Activated CD4-positive, CD25-positive, alpha-beta regulatory T cell (primary cell): ENCODE measurements around the gene GM2A.
"Not testable (repeated sequence)": the region's sequence is repeated elsewhere in the genome, so short reads cannot be mapped to it uniquely, and the experiment has no call there.

ENCODE experiments used
- DNase-seq, 4 experiments: peaks; one replicate each; lab custom pipeline; 2025; lab: John Stamatoyannopoulos, UW

Gene GM2A

GRCh38 chr5:151253605-151253950 is 593 bp downstream of the GM2A start:
- no peak for DNase-seq

GRCh38 chr5:151254556-151254955 is 1.6 kb downstream of the GM2A start:
- no peak for DNase-seq

GRCh38 chr5:151254990-151255389 is 2.0 kb downstream of the GM2A start:
- DNase-seq, result not testable (repeated sequence)

- DNase-seq, result no peak
Observed at GRCh38 chr5:151255621-151256286, 2.8 kb downstream of the GM2A start.

- DNase-seq, result no peak
Observed at GRCh38 chr5:151257731-151258181, 4.8 kb downstream of the GM2A start.

- no peak for DNase-seq
Observed at GRCh38 chr5:151258201-151258611, 5.2 kb downstream of the GM2A start.

- DNase-seq, result no peak
Observed at GRCh38 chr5:151258816-151259215, 5.8 kb downstream of the GM2A start.

- no peak for DNase-seq
Observed at GRCh38 chr5:151259931-151260330, 6.9 kb downstream of the GM2A start.

- DNase-seq, result no peak
Observed at GRCh38 chr5:151262532-151262931, 9.5 kb downstream of the GM2A start.

GRCh38 chr5:151264113-151264512 is 11.1 kb downstream of the GM2A start:
- DNase-seq, result no peak

GRCh38 chr5:151267491-151268260 is 14.7 kb downstream of the GM2A start:
- no peak for DNase-seq

GRCh38 chr5:151270599-151270998 is 17.6 kb downstream of the GM2A start:
- DNase-seq, result no peak

GRCh38 chr5:151271336-151271735 is 18.4 kb downstream of the GM2A start:
- DNase-seq, result no peak

GRCh38 chr5:151274666-151275065 is 21.7 kb downstream of the GM2A start:
- no peak for DNase-seq

- DNase-seq, result no peak
Observed at GRCh38 chr5:151275803-151276202, 22.8 kb downstream of the GM2A start.

GRCh38 chr5:151278845-151279244 is 25.9 kb downstream of the GM2A start:
- DNase-seq, result no peak

GRCh38 chr5:151280443-151280842 is 27.5 kb downstream of the GM2A start:
- DNase-seq, result no peak

- no peak for DNase-seq
Observed at GRCh38 chr5:151281001-151281639, 28.1 kb downstream of the GM2A start.

- DNase-seq, result no peak
Observed at GRCh38 chr5:151283120-151283825, 30.3 kb downstream of the GM2A start.

- DNase-seq, result no peak
Observed at GRCh38 chr5:151284392-151284967, 31.5 kb downstream of the GM2A start.

GRCh38 chr5:151285683-151286082 is 32.7 kb downstream of the GM2A start:
- no peak for DNase-seq

- no peak for DNase-seq
Observed at GRCh38 chr5:151286246-151286645, 33.3 kb downstream of the GM2A start.
